T47D (cell line): Measurements from ENCODE around the gene XIRP2.

Source experiments
- DNase-seq, 2 experiments: peaks; one replicate each; pipeline versions ENCODE4 v3.0.0 to v3.0.0-alpha.2; 2011 to 2012; ENCODE audit warnings: low read depth in 1 of 2, low spot score in 1 of 2
- JUND ChIP-seq: IDR thresholded peaks from 2 replicates; pipeline ENCODE4 v1.6.1; 2012; ENCODE audit warnings: low read depth
- in situ Hi-C: cut with HindIII; loops from 2 replicates; pipeline ENCODE4 v1.10.0; 2016; ENCODE audit warnings: low sequenced_read_pairs, low pct_unique_long_range_greater_than_20kb

The XIRP2 gene

DNA sequence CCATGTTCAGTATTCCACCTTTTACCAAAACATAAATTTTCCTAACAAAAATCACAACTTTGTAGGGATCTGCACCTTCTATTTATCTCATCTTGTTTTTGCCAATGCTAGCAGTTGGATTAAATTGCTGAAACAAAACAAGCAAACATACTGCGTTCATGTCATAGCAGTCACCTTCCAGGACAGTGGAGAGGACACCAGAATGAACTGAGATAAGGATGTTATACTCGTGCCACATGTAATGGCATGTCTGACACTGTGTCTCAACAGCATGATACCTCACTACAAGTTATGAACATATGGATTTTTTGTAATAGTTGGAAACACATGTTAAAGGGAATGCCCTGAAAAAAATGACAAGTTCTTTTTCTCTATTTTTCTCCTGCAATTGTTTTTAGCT, 245.3 kb downstream of the XIRP2 start:
- DNase-seq = no peak
- TF ChIP-seq JUND = no peak
- in situ Hi-C loops = no loop called here

DNA sequence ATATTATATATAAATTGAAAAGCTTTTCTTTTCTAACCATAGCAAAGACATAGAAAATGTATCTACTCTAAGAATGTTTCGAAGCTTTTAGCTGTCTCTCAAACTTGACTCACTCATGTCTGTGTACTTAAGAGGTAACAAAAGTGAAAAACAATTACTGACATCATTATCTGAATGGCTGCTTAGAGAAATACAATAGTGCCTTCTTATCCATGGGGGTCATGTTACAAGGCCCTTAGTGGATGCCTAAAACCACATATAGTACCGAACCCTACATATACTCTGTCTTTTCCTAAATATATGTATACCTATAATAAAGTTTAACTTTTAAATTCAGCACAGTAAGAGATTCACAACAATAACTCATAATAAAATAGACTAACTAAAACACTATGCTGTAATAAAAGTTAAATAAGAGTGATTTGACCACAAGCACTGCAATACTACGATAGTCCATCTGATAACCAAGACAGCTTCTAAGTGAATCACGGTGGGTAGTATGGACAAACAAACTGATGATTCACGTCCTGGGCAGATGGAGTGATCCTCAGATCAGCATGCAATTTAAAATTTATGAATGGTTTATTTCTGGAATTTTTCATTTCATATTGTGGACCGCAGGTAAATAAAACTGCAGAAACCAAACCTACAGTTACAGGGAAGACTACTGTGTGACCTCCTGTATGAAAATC, 246.2 kb downstream of the XIRP2 start:
- in situ Hi-C loops = no loop called here
- TF ChIP-seq JUND = no peak
- DNase-seq = no peak

DNA sequence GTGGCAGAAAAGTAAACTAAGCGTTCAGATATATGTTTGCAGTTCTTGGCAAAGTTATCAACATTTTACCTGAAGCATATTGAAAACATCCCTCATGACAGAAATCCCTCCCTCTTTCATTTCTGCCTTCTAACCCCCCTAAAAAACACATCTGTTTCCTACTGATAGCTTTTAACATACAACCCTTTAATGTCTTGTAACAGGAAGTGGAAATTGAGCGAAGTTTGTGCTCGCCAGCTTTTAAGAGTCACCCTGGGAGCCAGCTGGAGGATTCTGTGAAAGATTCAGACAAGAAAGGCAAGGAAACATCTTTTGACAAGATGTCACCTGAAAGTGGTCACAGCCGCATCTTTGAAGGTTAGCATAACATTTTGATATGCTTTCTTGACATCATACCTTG, 247.4 kb downstream of the XIRP2 start:
- in situ Hi-C loops = no loop called here
- no peak for DNase-seq
- TF ChIP-seq JUND = no peak

- TF ChIP-seq JUND = no peak
- in situ Hi-C loops = no loop called here
- DNase-seq = no peak
Measured at GRCh38 chr2:167136879-167137596, 248.8 kb downstream of the XIRP2 start.

DNA sequence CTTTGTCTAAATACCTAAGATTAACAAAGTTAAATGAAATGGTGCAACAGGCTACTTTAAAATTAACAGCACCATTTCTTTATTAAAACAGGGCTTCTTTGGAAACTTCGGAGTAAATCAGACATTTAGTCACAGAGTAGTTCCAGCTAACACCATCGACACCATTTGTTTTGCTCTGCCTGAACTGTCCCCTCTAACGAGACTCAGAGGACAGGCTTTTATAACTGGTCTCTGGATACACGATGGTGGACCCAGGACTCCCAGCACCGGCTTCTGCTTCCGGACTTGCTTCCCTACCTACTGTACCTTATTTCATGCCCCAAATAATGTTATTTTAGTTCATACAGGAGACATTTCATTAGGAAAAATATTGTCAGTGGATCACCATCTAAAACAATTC, 252.1 kb downstream of the XIRP2 start:
- DNase-seq = no peak
- in situ Hi-C loops = no loop called here
- TF ChIP-seq JUND = no peak

GRCh38 chr2:167140767-167141166, 252.5 kb downstream of the XIRP2 start:
- DNase-seq = no peak
- TF ChIP-seq JUND = no peak
- in situ Hi-C loops = no loop called here

- in situ Hi-C loops = no loop called here
- no peak for DNase-seq
- TF ChIP-seq JUND = no peak
Measured at GRCh38 chr2:167142554-167142953, 254.3 kb downstream of the XIRP2 start.

GRCh38 chr2:167144179-167144898, 256.1 kb downstream of the XIRP2 start:
- DNase-seq = no peak
- in situ Hi-C loops = no loop called here
- no peak for TF ChIP-seq JUND

- no peak for TF ChIP-seq JUND
Measured at GRCh38 chr2:167147271-167147941, 259.1 kb downstream of the XIRP2 start.

DNA sequence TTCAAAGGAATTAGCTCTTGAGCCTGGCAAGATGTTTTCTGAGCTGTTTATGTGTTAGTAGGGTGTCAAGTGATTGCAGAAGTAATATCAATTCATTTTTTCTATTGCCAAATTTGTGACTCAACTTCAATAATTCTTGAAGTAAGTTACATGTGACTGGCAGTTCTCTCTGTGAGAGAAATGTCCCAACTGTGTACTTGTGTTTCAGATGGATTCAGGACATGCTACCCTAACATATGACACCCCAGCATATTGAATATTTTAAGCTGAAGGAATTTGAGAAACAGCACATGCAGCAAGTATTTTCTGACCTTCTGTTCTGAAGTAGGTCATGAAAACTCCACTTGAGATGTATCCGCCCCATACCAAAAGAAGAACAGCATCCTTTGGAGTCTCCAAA, 263.6 kb downstream of the XIRP2 start:
- DNase-seq = no peak
- TF ChIP-seq JUND = no peak
- in situ Hi-C loops = no loop called here

More at GRCh38 chr2:167147271-167147941, 259.1 kb downstream of the XIRP2 start:
- in situ Hi-C loops = no loop called here
- no peak for DNase-seq

DNA sequence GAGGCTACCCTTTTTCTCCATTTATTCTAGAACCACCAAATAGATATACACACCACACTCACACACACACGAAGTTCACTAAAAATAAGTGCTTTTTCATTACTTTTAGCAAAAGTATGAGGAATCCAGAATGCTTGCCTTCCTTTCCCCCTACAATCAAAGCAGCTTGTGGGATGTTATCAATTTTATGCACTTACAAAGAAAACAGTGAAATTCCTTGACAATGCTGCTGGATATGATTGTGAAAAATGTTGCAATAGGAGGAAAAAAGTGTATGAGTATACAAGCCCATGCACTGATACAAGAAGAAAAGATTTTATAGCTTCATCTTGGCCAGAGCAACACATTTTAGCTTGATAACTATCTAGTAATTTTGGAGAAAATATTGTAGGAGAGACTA, 269.2 kb downstream of the XIRP2 start:
- TF ChIP-seq JUND = no peak
- in situ Hi-C loops = no loop called here
- DNase-seq = no peak

- no peak for DNase-seq
Measured at GRCh38 chr2:167177196-167177595, 288.9 kb downstream of the XIRP2 start.

DNA sequence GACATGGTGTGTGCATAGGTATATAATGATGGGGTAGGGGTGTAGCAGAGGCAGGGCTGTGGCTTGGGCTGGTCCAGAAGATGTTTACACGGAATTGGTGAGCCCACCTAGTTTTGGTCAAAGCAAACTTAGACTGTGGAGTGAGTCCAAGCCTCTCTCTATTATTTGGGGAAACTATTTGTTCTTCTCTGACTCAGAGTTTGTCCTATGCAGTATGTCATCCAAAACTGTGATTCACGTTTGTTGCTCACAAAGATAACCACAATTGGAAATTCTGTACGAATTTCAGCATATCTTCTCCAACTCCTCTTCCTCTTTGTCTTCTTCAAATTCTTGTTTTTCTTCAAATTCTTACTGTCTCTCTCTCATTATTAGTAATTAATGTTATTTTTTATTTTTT, 292.9 kb downstream of the XIRP2 start:
- TF ChIP-seq JUND = no peak
- in situ Hi-C loops = no loop called here
- no peak for DNase-seq

More at GRCh38 chr2:167177196-167177595, 288.9 kb downstream of the XIRP2 start:
- in situ Hi-C loops = no loop called here
- no peak for TF ChIP-seq JUND
